Fibroblast of the aortic adventitia (primary cell): Measurements from ENCODE around the gene KCND2. TPM values are rescaled to one million over a fixed set of nuclear protein-coding genes. Genes with fewer than 3 reads are reported as not detected.

Source experiments
- DNase-seq: peaks from one replicate; pipeline ENCODE4 v3.0.0-alpha.2; 2010; ENCODE audit warnings: low read depth
- H3K4me3 ChIP-seq: 2 replicates; pipeline ENCODE4 v1.5.1; 2011; ENCODE audit warnings: low read depth, mild to moderate bottlenecking, control low read depth, low read length, moderate library complexity
- CTCF ChIP-seq: IDR thresholded peaks from 2 replicates; pipeline ENCODE4 v1.5.1; 2011; ENCODE audit warnings: mild to moderate bottlenecking, low read length, control low read depth, inconsistent platforms; ENCODE audit not compliant: insufficient read depth
- total RNA-seq: library from RNA; depleted of rRNA; stranded (reverse); fragments of >200 nt; gene quantifications from 2 replicates; pipeline ENCODE4 v1.2.3, GENCODE V29; 2012; ENCODE audit warnings: low replicate concordance

KCND2 gene
- total RNA-seq, 1 donor: 11.3 TPM

GRCh38 chr7:120480930-120481329 is 208.0 kb downstream of the KCND2 start:
- no peak for TF ChIP-seq CTCF

GRCh38 chr7:120486164-120486563 is 213.2 kb downstream of the KCND2 start:
- no peak overlapping the region for H3K4me3 ChIP-seq
- DNase-seq: no peak
- TF ChIP-seq CTCF: no peak

More at GRCh38 chr7:120480930-120481329, 208.0 kb downstream of the KCND2 start:
- no peak for DNase-seq
- H3K4me3 ChIP-seq: no peak overlapping the region

GRCh38 chr7:120502132-120502531 is 229.2 kb downstream of the KCND2 start:
- DNase-seq: no peak
- no peak overlapping the region for H3K4me3 ChIP-seq
- no peak for TF ChIP-seq CTCF

GRCh38 chr7:120502825-120503224 is 229.8 kb downstream of the KCND2 start:
- DNase-seq: no peak
- no peak overlapping the region for H3K4me3 ChIP-seq
- TF ChIP-seq CTCF: no peak

GRCh38 chr7:120504386-120504785 is 231.4 kb downstream of the KCND2 start:
- TF ChIP-seq CTCF: no peak
- no peak overlapping the region for H3K4me3 ChIP-seq
- no peak for DNase-seq

GRCh38 chr7:120505770-120506169 is 232.8 kb downstream of the KCND2 start:
- DNase-seq: no peak
- no peak for TF ChIP-seq CTCF
- H3K4me3 ChIP-seq: no peak overlapping the region

- no peak for DNase-seq
- TF ChIP-seq CTCF: no peak
- no peak overlapping the region for H3K4me3 ChIP-seq
Measured at GRCh38 chr7:120512701-120513100, 239.7 kb downstream of the KCND2 start.
